Endodermal cell (in vitro differentiated cells): Measurements from ENCODE around the gene SPPL2B. TPM values are rescaled to one million over a fixed set of nuclear protein-coding genes. Genes with fewer than 3 reads are reported as not detected.

Experiments
- DNase-seq: peaks from one replicate; pipeline ENCODE4 v3.0.0-alpha.2; 2017
- H3K27ac ChIP-seq: 2 replicates; pipeline ENCODE4 v1.5.1; 2013; ENCODE audit warnings: mild to moderate bottlenecking, low read depth, low read length, moderate library complexity
- H3K27me3 ChIP-seq: 2 replicates; pipeline ENCODE4 v1.6.1; 2013; ENCODE audit warnings: mild to moderate bottlenecking, low read length, moderate library complexity; ENCODE audit not compliant: insufficient read depth, control insufficient read depth, poor library complexity, severe bottlenecking
- H3K36me3 ChIP-seq: 2 replicates; pipeline ENCODE4 v1.7.0; 2013; ENCODE audit warnings: mild to moderate bottlenecking, low read length, moderate library complexity; ENCODE audit not compliant: control insufficient read depth, insufficient read depth
- H3K4me1 ChIP-seq: one replicate; pipeline ENCODE4 v1.7.0; 2013; ENCODE audit warnings: low read length; ENCODE audit not compliant: control insufficient read depth, insufficient read depth
- H3K4me3 ChIP-seq: 2 replicates; pipeline ENCODE4 v1.5.1; 2013; ENCODE audit warnings: mild to moderate bottlenecking, low read length, moderate library complexity
- H3K9ac ChIP-seq: 2 replicates; pipeline ENCODE4 v1.6.1; 2013; ENCODE audit warnings: mild to moderate bottlenecking, low read length, moderate library complexity; ENCODE audit not compliant: poor library complexity, severe bottlenecking; ENCODE audit errors: extremely low read depth
- H3K9me3 ChIP-seq: 2 replicates; pipeline ENCODE4 v1.6.1; 2013; ENCODE audit warnings: mild to moderate bottlenecking, low read length, moderate library complexity; ENCODE audit not compliant: control insufficient read depth
- H3K27ac Mint-ChIP-seq: 2 replicates; pipeline ENCODE4 v1.8.0; 2020; ENCODE audit warnings: mixed read lengths
- H3K27me3 Mint-ChIP-seq: 2 replicates; pipeline ENCODE4 v1.8.0; 2021; ENCODE audit warnings: mild to moderate bottlenecking, mixed read lengths; ENCODE audit not compliant: insufficient read depth
- H3K36me3 Mint-ChIP-seq: 2 replicates; pipeline ENCODE4 v1.8.0; 2020; ENCODE audit warnings: low read depth, mixed read lengths
- H3K4me1 Mint-ChIP-seq: 2 replicates; pipeline ENCODE4 v1.8.0; 2020; ENCODE audit warnings: mixed read lengths
- H3K4me3 Mint-ChIP-seq: 2 replicates; pipeline ENCODE4 v1.8.0; 2020; ENCODE audit warnings: mild to moderate bottlenecking, moderate library complexity, mixed read lengths
- H3K9me3 Mint-ChIP-seq: 2 replicates; pipeline ENCODE4 v1.8.0; 2020; ENCODE audit warnings: mild to moderate bottlenecking, mixed read lengths
- CTCF ChIP-seq: fragments of 200-600 bp; sonication (generic); conservative IDR thresholded peaks from 2 replicates; pipeline ENCODE4 v1.5.0; 2021; ENCODE audit warnings: antibody characterized with exemption, mild to moderate bottlenecking
- WGBS, 2 experiments: methylation state at CpG; one replicate each; pipeline versions ENCODE4 v1.1.5 to v1.1.7; 2013; ENCODE audit warnings: missing lambda C conversion rate in 2 of 2, mixed read lengths in 1 of 2; ENCODE audit not compliant: insufficient coverage in 1 of 2, insufficient read length in 1 of 2; 5-methylcytosine and 5-hydroxymethylcytosine counted together
- total RNA-seq, 2 donors: library from RNA; stranded (reverse); fragmentation: NEBNext Ultra II Directional in 1 of 2; extraction: Animal tissue kit (Norgen Biotek cat#: 25700) in 1 of 2; gene quantifications; 2 replicates in 1 of 2; 3 replicates in 1 of 2; pipeline ENCODE4 v1.2.1, GENCODE V29; 2021

Gene SPPL2B
- total RNA-seq, 2 donors from 2014 or later, result 115 to 118 TPM

- H3K27ac ChIP-seq, result no peak overlapping the region
- Mint-ChIP-seq H3K36me3 (peaks cover 18% of the 10 kb centered on the region), H3K27ac (no peak overlapping the region), H3K4me3 (no peak overlapping the region), H3K4me1 (no peaks in the 10 kb centered on the region), H3K27me3 (no peaks in the 10 kb centered on the region), H3K9me3 (no peaks in the 10 kb centered on the region)
- no peaks in the 10 kb centered on the region for H3K9me3 ChIP-seq
- WGBS, 2 experiments, result 94 to 96% methylated on average over 14 to 24 of the region's 24 CpGs
- no peaks in the 10 kb centered on the region for H3K27me3 ChIP-seq
- TF ChIP-seq CTCF, result no peak
- no peak overlapping the region for H3K9ac ChIP-seq
- peaks cover 12% of the 10 kb centered on the region for H3K36me3 ChIP-seq
- H3K4me1 ChIP-seq, result no peaks in the 10 kb centered on the region
- H3K4me3 ChIP-seq, result no peak overlapping the region
- DNase-seq, result no peak
Observed at GRCh38 chr19:2341244-2341751, 12.8 kb downstream of the SPPL2B start.

- Mint-ChIP-seq H3K36me3 (peaks cover 15% of the 10 kb centered on the region), H3K4me3 (no peak overlapping the region), H3K4me1 (no peaks in the 10 kb centered on the region), H3K9me3 (no peaks in the 10 kb centered on the region), H3K27ac (no peak overlapping the region), H3K27me3 (no peaks in the 10 kb centered on the region)
- DNase-seq, result no peak
- Histone ChIP-seq H3K9me3 (no peaks in the 10 kb centered on the region), H3K36me3 (peaks cover 13% of the 10 kb centered on the region), H3K27me3 (no peaks in the 10 kb centered on the region), H3K4me1 (no peaks in the 10 kb centered on the region), H3K4me3 (no peak overlapping the region), H3K27ac (no peak overlapping the region), H3K9ac (no peak overlapping the region)
- TF ChIP-seq CTCF, result no peak
- WGBS, 2 experiments, result 95 to 96% methylated on average over 12 to 15 of the region's 15 CpGs
Observed at GRCh38 chr19:2341982-2342381, 13.5 kb downstream of the SPPL2B start.

GRCh38 chr19:2342656-2343288, 14.3 kb downstream of the SPPL2B start:
- WGBS, 2 experiments, result 93 to 96% methylated on average over 15 to 29 of the region's 29 CpGs
- H3K27ac ChIP-seq, result no peak overlapping the region
- H3K4me1 Mint-ChIP-seq, result no peaks in the 10 kb centered on the region
- DNase-seq, result no peak
- no peak for TF ChIP-seq CTCF
- H3K36me3 Mint-ChIP-seq, result peaks cover 11% of the 10 kb centered on the region
- no peak overlapping the region for H3K9ac ChIP-seq
- H3K4me1 ChIP-seq, result no peaks in the 10 kb centered on the region
- peaks cover 8% of the 10 kb centered on the region for H3K36me3 ChIP-seq
- H3K27me3 ChIP-seq, result no peaks in the 10 kb centered on the region
- no peaks in the 10 kb centered on the region for H3K9me3 Mint-ChIP-seq
- no peaks in the 10 kb centered on the region for H3K27me3 Mint-ChIP-seq
- no peak overlapping the region for H3K4me3 Mint-ChIP-seq
- no peak overlapping the region for H3K27ac Mint-ChIP-seq
- no peaks in the 10 kb centered on the region for H3K9me3 ChIP-seq
- no peak overlapping the region for H3K4me3 ChIP-seq
